ENCODE data around the gene HEMGN. TPM values are rescaled to one million over a fixed set of nuclear protein-coding genes. Genes with fewer than 3 reads are reported as not detected.

Gene HEMGN
- total RNA-seq, 2 donors from 2014 or later, result 0.22 TPM; not detected in 1

GRCh38 chr9:97934321-97935115 lies 3.5 kb downstream of the HEMGN start:
- Histone ChIP-seq H3K27ac (no peak overlapping the region), H3K27me3 (no peaks in the 10 kb centered on the region), H3K36me3 (no peaks in the 10 kb centered on the region), H3K9me3 (no peaks in the 10 kb centered on the region), H3K4me1 (no peaks in the 10 kb centered on the region), H3K4me3 (no peak overlapping the region), H3K9ac (ENCODE audit: low read depth in 2 of 2, low read length in 2 of 2) (no peak overlapping the region)
- intact Hi-C loops (cut with DNase I), result no loop called here
- TF ChIP-seq CTCF (IDR thresholded peaks at IDR 0.05), result no peak
- no peak for DNase-seq

- Histone ChIP-seq H3K4me3 (no peak overlapping the region), H3K4me1 (no peaks in the 10 kb centered on the region), H3K27ac (no peak overlapping the region), H3K9ac (ENCODE audit: low read depth in 2 of 2, low read length in 2 of 2) (no peak overlapping the region), H3K9me3 (no peaks in the 10 kb centered on the region), H3K36me3 (no peaks in the 10 kb centered on the region), H3K27me3 (no peaks in the 10 kb centered on the region)
- intact Hi-C loops (cut with DNase I), result no loop called here
- DNase-seq, result no peak
- no peak for TF ChIP-seq CTCF (IDR thresholded peaks at IDR 0.05)
Measured at GRCh38 chr9:97933297-97933998, 4.5 kb downstream of the HEMGN start.

GRCh38 chr9:97930972-97931371 lies 7.0 kb downstream of the HEMGN start:
- Histone ChIP-seq H3K36me3 (no peaks in the 10 kb centered on the region), H3K27me3 (no peaks in the 10 kb centered on the region), H3K9me3 (no peaks in the 10 kb centered on the region), H3K4me1 (no peaks in the 10 kb centered on the region), H3K9ac (ENCODE audit: low read depth in 2 of 2, low read length in 2 of 2) (no peak overlapping the region), H3K27ac (no peak overlapping the region), H3K4me3 (no peak overlapping the region)
- no peak for DNase-seq
- no peak for TF ChIP-seq CTCF (IDR thresholded peaks at IDR 0.05)
- intact Hi-C loops (cut with DNase I), result no loop called here

GRCh38 chr9:97928986-97929604 lies 8.9 kb downstream of the HEMGN start:
- no peak for DNase-seq
- Histone ChIP-seq H3K4me1 (no peaks in the 10 kb centered on the region), H3K36me3 (no peaks in the 10 kb centered on the region), H3K9ac (ENCODE audit: low read depth in 2 of 2, low read length in 2 of 2) (no peak overlapping the region), H3K27ac (no peak overlapping the region), H3K9me3 (no peaks in the 10 kb centered on the region), H3K4me3 (no peak overlapping the region), H3K27me3 (no peaks in the 10 kb centered on the region)
- no peak for TF ChIP-seq CTCF (IDR thresholded peaks at IDR 0.05)
- intact Hi-C loops (cut with DNase I), result loop anchor here (5.0 kb wide), 1 partner anchor 108 kb away; no protein-coding TSS in a partner anchor

GRCh38 chr9:97925497-97926334 lies 12.3 kb downstream of the HEMGN start:
- TF ChIP-seq CTCF (IDR thresholded peaks at IDR 0.05), result no peak
- Histone ChIP-seq H3K4me3 (no peak overlapping the region), H3K9ac (ENCODE audit: low read depth in 2 of 2, low read length in 2 of 2) (no peak overlapping the region), H3K27me3 (no peaks in the 10 kb centered on the region), H3K36me3 (no peaks in the 10 kb centered on the region), H3K27ac (no peak overlapping the region), H3K4me1 (peaks cover 4% of the 10 kb centered on the region), H3K9me3 (no peaks in the 10 kb centered on the region)
- DNase-seq, result no peak
- intact Hi-C loops (cut with DNase I), result loop anchor here (5.0 kb wide), 1 partner anchor 112 kb away; no protein-coding TSS in a partner anchor
